CD4-positive, alpha-beta T cell treated with Interleukin-21 for 1 hour (primary cell): Measurements from ENCODE around the gene ZFAND2A.
A peak's percentile ranks its signal among the peaks of the same experiment; 100 is the strongest.
"Not testable (repeated sequence)": the region's sequence is repeated elsewhere in the genome, so short reads cannot be mapped to it uniquely, and the experiment has no call there.

Experiments used
- DNase-seq: peaks from one replicate; pipeline ENCODE4 v3.0.0-alpha.2; 2020

The ZFAND2A gene

DNA sequence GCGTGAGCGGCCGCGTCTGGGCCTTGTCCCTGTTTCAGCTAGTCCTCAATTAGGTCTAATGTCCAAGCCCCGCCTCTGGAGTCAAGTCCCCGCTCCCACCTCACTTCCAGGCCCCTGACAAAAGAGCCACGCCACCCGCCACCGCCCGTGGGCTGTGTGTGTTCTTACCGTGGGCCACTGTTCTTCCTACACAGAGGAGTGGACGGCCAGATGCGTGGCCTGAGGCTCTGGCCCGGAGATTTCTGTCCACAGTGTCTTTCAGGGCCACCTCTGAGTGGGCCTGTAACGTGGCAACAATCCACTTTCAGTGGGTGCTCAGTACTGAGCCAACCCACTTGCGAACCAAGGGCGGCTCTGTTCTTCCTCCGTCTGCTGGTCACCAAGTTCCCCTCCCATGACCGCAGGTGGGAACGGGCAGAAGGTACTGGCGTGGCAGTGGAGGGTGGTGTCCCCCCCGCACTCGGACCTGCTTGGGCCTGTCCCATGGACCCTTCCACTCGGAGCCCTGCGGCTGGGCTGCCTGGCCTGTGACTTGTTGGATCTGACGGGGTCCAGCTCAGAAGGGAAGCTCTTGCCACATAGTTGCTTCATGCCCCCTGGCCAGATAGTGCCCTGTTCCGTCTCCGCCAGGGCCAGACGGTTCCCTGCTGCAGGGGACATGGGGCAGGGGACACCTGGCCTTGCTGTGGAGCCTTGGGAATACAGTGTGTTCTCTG is 15.0 kb upstream of the ZFAND2A start:
- no peak for DNase-seq

DNA sequence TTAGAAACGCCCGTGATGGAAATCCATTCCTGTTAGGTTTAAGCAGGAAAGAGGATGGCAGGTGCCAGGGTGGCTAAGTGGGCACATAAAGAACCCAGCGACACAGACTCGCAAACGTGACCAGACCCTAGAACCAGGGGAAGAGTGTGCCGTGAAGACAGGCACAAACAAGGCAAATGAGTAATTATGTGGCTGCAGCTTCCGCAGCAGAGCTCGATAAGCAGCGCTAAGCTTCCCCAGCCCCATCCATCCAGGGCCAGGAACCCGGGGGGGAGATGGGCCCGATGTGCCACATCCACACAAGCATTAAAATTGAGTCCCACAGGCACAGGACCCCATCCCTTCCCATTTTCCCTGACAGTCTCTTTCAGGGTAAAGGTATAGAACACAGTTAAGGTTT is 14.0 kb upstream of the ZFAND2A start:
- no peak for DNase-seq

DNA sequence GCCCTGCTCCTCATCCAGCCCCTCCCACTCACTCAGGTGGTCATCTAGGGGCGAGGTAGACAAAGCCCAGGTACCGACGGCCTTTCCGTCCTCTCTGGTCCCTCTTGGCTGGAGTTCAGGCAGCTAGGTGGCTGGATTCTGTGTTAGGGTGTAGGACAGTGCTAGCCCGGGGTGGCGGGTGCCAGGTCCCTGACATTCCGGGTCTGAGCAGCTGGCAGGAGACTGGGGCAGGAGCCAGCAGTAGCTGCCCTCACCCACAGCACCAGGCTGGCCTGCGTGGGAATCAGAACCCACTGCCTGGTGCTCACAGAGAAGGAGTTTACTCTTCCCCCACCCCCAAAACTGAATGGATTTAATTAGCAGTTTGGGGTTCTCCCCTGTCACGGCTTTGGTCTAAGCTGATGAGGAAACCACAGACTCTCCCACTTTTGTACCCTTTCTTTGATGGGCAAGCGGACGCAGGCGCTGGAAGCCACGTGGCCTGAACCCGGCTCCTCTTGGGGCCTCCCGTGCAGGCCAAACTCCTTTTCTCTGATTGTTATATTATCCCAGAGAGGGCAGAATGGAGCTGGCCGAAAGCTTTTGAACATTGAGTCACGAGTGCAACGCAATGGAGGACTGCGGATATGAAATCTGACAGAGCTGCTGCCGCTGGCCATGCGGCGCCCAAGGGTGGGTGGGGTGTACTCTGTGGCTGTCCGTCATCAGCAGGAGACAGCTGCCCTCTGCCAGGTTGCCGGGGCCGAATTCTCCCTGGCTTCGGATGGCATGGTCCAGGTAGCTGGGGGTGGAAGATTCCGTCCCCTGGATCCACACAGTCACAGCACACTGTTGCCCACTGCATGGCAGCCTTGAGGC is 12.9 kb upstream of the ZFAND2A start:
- no peak for DNase-seq

DNA sequence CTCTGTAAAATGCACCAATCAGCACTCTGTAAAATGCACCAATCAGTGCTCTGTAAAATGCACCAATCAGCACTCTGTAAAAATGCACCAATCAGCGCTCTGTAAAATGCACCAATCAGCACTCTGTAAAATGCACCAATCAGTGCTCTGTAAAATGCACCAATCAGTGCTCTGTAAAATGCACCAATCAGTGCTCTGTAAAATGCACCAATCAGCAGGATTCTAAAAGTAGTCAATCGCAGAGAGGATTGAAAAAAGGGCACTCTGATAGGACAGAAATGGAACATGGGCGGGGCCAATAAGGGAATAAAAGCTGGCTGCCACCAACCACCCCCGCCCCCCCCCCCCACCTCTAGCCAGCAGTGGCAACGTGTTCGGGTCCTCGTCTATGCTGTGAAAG is 11.5 kb upstream of the ZFAND2A start:
- peak; percentile 34 for DNase-seq

DNA sequence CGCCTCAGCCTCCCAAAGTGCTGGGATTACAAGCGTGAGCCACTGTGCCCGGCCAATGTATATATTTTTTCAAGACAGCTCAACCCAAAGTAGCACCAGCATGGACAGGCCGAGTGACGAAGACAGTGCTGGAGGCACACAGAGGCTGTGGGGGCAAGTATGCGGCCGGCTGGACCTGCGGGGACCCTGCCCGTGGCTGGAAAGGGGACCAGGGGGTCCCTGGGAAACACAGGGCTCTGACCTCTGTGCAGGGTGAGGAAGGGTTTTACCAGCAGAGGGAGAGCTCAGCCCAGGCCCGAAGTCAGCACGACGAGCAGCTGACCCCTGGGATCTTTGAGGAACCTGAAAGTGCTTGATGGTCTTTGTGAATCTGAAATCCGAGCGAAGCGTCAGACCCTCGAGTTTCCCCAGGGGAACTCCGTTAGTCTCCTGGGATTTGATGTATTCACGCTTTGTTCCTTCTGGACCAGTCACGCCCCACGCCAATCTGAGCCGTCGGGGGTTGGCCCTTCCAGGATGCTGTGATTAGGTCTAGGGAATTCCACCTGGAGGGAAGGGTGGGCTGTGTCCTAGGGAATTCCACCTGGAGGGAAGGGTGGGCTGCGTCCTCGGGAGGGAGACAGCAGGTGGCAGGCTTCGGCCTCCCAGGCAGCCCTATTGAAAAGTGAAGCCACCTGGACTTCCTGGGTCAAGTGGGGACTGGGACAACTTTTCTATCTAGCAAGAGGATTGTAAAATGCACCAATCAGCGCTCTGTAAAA is 10.9 kb upstream of the ZFAND2A start:
- no peak for DNase-seq

DNA sequence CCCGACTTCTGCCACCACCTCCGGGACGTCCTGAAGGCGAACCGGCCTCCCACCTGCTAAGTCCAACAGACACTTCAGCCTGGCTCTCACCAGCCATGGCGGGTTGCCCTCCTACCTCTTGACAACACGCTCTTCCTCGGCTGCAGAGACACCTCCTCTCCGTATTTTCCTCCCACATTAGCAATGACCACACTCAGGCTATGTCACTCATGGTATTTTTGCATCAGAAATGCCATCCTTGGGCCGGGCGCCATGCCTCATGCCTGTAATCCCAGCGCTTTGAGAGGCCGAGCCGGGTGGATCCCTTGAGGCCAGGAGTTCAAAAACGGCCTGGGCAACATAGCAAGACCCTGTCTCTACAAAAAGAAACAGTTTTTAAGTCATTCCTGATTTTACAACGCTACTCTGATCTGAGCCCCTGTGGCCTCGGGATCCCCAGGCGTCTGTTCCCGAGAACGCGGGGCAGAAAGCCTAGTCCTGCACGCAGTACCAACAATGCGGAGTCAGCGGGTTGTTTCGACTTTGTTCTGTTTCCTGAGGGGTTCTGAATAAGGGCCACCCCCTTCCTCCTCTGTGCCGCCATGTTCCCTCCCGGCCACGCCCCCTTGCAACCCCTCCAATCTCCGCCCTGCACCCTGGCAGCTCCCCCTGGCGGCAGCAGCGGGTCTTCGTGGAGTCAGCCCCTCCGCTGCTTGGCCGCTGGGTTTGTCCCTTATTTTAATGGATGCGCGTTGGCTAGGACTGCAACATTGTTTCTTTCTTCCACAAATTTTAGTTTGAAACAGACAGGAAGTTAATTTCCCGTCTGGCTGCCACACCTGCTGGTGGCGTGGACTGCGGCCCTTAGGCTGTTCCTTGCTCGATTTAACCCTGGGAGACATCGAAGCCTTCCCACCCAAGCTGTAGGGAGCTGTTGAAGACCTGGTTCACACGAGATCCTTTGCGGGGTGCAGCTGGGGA is 9.7 kb upstream of the ZFAND2A start:
- DNase-seq: peak; percentile 87

DNA sequence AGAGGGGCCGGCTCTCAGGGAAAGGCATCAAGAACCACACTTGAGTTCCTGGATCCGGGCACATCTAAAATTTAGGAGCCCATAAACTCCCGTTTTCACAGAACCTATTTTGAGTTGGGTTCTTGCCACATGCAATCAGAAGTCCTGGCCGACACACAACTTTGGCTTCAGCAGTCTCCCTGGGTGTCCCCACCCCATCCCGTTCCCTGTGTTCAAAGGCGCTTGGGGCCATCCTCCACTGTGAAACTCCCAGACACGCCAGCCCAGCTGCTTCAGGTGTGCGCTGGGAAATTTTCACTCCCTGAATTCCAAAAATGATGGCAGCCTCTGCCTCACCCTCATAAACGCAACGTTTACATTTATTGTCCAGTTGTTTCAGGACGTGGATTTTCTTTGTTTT is 8.4 kb upstream of the ZFAND2A start:
- no peak for DNase-seq

DNA sequence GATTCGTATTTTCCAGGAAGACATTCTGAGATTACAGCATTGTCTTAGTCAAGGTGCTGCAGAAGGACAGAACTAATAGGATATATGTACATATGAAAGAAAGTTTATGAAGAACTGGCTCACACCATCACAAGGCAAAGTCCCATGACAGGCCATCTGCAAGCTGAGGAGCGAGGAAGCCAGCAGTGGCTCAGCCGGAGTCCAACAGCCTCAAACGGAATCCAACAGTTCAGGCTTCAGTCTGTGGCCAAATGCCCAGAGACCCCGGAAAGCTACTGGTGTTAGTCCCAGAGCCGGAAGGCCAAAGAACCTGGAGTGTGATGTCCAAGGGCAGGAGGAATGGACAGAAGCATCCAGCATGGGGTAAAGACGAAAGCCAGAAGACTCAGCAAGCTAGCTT is 4.4 kb upstream of the ZFAND2A start:
- DNase-seq: no peak

DNA sequence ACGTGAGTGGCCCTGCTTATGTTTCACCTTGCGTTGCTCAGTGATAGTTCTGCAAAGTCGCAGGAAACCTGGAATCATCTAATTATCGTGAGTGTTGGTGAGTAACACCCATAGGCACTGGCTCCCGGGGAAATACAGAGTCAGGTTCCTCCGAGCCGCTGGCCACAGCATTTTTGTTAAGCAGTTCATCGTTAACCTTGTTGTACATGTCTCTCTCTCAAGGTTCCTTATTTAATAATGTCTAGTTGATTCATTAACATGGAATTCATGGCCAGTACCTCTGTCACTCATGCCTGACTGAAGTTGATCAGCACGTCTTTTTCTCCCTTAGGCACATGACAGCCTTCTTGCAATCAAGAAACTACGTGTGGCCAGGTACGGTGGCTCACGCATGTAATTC is 3.1 kb upstream of the ZFAND2A start:
- DNase-seq: no peak

DNA sequence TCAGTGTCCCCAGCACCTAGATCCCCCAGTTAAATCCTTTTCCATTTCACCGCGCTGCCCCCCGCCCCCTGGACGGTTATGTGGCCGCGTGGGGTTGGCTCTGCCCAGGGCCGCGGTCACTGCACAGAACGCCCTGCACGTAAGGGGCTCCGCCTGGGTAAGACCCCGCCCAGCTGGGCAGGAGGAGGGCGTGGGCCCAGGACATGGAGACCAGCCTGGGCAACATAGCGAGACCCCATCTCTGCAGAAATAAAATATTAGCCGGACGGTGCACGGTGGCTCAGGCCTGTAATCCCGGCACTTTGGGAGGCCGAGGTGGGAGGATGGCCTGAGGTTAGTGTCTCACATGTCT is 650 bp upstream of the ZFAND2A start:
- no peak for DNase-seq

DNA sequence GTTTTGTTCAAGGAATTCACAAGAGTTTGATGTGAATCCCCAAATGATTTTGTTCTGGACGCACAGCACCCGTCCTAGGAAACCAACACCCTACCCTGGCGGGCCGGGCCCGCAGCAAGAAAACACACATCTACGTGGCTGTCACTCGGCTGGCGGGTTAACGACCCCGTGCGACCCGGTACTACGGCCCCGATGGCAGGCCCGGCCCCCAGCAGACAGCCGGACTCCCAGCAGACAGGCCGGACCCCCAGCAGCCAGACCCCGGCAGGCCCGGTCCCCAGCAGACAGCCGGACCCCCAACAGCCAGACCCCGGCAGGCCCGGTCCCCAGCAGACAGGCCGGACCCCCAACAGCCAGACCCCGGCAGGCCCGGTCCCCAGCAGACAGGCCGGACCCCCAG is 765 bp downstream of the ZFAND2A start:
- DNase-seq: not testable (repeated sequence)

DNA sequence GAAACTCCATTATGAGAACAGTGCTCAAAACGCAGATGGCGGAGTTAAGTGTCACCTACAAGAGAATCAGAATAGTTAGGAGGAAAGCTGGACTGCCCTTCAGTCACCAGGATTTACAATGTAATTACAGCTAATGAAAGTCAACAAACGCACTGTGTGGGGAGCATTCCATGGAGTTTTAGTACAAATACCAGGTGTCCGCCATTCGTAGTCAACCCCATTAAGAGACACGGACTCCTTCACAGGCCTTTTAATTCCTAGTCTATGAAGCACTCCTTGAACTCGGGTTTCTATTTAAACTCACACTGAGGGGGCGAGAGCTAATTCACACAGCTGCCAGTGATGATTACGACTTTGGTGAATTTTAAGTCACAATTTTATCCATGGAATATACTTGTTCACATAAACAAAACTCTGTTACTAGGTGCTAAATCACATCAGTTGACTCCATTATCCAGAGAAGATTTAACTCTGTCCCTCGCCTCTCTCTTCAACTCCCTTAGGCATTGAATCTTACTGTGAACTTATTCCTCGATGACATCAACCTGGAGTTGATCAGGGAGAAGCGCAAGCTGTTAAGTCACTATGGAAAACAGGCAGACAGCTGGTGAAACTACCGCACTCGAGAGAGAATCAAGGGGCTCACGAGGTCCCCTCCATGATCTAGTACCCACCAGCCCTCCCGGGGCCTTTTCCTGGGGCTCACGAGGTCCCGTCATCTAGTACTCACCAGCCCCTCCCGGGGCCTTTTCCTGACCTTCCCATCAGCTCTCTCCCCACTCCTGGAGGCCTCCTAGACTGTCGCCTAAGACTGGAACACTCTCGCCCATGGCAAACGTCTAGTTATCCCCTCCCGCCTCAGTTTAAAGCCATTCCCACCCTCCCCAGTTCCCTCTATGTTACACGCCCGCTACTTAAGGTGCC is 1.5 kb downstream of the ZFAND2A start:
- no peak for DNase-seq

DNA sequence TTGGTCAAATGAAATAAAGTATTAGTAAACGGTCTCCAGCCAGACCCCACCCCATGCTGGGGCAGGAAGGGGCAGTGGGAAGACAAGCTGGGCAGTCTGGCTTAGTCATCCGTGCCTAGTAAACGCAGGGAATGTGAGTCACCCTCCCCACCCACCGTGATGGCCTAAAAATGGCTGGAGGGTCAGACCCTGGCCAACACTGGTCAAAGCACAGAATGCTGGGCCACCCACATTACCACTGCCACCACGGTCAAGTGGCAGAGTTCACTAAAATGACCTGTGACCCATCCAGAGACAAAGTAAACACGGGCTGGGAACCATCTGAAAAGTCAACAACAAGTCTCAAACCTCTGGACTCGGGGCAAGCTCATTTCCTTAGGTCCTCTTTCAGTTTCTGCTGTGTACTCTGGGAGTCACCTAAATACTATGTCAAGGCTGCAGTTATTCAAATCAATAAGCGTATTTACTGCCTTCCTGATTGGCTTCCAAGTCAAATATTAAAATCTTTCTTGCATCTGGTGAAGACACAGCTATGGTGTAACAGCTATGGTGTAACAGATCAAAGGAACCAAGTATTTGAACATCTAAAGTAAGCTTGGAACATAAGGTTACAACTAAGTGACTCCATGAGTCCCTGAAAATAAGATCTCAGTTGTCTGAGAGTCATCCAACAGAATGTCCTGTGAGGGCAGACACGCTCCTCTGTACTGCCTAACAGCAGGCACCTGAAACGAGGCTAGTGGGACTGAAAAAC is 3.0 kb downstream of the ZFAND2A start:
- no peak for DNase-seq

DNA sequence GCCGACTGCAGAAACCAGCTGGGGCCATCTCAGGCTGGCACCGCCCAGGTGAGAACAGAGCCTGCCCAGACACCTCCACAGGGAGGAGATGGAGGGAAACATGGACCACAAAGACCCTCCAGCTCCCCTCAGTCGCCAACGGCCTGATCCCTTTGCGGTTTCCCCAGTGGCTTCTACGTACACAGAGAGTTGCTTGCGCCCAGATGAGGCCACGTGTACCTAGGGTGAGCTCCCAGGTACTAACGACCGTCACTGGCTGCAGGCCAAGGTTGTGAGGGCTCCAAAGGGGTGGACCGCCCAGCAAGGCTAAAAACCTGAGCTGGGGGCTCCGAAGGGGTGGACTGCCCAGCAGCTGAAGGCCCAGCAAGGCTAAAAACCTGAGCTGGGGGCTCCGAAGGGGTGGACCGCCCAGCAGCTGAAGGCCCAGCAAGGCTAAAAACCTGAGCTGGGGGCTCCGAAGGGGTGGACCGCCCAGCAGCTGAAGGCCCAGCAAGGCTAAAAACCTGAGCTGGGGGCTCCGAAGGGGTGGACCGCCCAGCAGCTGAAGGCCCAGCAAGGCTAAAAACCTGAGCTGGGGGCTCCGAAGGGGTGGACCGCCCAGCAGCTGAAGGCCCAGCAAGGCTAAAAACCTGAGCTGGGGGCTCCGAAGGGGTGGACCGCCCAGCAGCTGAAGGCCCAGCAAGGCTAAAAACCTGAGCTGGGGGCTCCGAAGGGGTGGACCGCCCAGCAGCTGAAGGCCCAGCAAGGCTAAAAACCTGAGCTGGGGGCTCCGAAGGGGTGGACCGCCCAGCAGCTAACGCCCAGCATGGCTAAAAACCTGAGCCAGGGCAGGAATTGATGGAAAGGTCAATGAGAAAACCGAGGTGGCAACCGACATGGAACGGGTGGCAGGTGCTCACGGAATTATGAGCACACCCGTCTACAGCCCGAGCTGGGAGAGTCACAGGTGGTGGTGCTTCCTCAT is 3.9 kb downstream of the ZFAND2A start:
- DNase-seq: not testable (repeated sequence)

DNA sequence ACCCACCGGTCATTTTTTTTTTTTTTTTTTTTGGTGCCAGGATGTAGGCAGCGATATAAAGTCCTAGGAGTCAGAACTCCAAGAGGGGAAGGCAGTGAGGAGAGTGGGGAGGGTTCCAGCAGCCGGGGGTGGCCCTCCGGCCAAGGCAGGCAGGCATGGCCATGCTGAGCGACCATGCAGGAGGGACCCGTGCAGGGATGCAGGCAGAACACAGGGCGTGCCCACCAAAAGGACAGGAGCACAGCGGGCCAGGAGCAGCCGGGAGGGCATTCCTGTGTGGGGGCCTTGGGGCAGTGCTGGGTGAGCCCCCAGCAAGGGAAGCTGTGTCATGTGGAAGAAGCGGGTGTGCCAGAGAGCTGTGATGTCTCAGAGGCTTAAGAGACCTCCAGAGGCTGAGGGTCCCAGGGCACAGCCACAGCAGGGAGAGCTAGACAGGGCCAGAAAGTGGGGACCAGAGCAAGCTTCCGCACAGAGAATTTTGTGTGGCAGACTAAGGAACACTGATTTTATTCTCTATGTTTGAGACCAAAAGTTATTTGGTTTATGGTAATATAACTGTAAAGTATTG is 5.7 kb downstream of the ZFAND2A start:
- DNase-seq: no peak

DNA sequence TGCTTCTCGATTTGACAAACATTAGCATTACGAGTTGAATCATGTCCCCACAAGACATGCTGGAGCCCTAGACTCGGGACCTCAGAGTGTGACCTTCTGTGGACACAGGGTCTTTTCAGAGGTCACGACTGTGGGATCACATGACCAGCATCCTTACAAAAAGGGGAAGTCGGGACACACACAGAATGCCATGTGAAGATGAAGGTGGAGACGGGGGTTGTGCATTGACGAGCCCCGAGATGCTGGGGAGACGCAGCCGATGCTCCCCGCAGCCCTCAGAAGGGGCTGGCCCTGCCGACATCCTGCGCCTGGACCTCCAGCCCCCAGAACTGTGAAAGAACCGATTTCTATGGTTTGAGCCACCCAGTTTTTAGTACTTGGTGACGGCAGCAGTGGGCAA is 7.5 kb downstream of the ZFAND2A start:
- no peak for DNase-seq

DNA sequence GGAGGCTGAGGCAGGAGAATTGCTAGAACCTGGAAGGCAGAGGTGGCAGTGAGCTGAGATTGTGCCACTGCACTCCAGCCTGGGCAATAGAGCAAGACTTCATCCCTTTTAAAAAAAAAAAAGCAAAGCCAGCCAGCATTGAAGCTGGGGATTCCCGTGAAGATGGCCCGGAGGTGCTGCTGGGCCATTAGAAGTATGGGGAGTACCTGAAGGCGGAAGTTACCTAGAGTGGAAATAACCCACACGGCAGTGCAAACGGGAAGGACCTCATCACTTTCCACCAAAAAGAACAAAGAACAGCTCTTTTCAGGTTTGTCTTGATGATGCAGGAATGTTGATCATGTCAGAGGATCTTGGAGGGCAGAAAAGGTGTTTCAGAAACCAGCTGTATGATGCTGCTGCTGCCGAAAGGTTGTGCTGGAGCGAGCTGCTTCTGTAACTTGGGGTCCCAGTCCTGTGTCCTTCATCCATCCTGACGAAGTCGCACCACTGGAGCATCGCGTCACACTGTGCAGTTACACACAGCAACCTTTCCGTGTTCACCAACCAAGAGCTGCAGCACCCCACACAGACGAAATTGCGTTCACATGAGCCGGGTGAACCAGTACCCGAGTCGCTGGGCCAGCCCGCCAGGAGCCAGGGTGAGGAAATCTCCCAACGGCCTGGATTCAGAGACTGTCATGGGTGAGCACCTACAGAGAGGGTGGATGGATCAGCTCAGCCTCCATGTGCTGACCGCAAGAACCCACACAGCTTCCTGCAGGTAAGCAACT is 8.2 kb downstream of the ZFAND2A start:
- no peak for DNase-seq

DNA sequence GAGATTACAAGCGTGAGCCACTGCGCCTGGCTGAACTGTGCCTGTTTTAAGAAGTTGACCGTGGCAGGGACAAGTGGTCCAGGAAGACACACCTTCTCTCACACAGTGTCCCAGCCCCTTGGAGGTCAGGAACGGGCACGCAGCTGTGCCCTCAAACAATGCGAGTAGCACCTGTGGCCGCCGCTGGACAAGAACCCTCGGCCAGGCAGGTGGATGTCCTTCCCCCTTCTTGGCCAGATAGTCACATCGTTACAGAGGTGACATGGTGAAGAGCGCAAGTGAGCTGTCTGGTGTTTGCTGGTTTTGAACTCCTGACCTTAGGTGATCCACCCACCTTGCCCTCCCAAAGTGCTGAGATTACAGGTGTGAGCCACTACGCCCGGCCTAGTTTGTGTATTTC is 8.8 kb downstream of the ZFAND2A start:
- DNase-seq: no peak
